Measurements from ENCODE around the gene TUBGCP3. TPM values are rescaled to one million over a fixed set of nuclear protein-coding genes. Genes with fewer than 3 reads are reported as not detected.

Gene TUBGCP3
- total RNA-seq, 6 experiments from 2014 or later, result 13.0 to 20.0 (median 17.6) TPM

DNA sequence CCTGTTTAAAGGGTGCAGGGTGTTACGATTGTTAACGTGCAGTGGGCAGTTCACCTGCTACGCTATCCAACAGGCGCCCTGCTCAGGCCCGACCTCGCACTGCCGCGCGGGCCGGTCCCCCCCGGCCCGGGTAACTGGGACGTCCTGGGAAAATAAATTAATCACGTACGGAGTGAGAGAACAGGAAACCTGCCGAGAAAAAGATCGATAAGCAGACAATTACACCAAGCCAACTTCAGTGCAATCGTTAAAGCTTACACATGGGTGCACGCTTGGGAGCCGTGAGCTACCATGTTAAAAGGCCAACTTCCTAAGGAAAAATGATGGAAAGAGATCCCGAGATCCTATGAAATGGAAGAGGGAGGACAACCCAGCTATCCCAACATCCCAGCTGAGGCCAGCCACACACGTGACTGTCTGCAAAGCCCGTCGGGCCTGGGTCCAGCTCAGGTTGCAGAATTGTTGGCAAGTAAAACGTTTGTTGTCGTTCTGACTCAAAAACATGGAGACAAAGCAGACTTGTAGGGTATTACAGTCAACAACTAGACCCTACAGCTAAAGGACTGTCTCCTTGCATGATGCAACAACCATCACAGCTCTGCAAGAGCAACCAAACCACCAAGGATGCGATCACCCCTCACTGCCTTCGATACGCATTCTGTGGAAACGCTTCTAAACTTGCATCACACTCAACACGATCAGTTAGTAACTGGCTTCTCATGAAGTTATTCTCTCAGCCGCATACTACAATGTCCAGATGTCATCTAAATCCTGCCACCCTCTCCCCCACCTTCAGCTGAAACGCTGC lies 741 bp upstream of the TUBGCP3 start:
- Histone ChIP-seq H3K36me3 (no peaks in the 10 kb centered on the region), H3K27me3 (no peaks in the 10 kb centered on the region), H3K9me3 (no peaks in the 10 kb centered on the region), H3K27ac (peak overlapping the region; percentile 92 to 98 (median 93)), H3K4me1 (peaks cover 0 to 13% (median 4%) of the 10 kb centered on the region in 4 donors), H3K4me3 (peak overlapping the region; percentile 91 to 99 (median 99))
- DNase-seq, result no peak
- peak in 3 of 4 donors; percentile 2 for ATAC-seq
- intact Hi-C loops (cut with DNase I), result no loop called here
- TF ChIP-seq, protein P1, sequence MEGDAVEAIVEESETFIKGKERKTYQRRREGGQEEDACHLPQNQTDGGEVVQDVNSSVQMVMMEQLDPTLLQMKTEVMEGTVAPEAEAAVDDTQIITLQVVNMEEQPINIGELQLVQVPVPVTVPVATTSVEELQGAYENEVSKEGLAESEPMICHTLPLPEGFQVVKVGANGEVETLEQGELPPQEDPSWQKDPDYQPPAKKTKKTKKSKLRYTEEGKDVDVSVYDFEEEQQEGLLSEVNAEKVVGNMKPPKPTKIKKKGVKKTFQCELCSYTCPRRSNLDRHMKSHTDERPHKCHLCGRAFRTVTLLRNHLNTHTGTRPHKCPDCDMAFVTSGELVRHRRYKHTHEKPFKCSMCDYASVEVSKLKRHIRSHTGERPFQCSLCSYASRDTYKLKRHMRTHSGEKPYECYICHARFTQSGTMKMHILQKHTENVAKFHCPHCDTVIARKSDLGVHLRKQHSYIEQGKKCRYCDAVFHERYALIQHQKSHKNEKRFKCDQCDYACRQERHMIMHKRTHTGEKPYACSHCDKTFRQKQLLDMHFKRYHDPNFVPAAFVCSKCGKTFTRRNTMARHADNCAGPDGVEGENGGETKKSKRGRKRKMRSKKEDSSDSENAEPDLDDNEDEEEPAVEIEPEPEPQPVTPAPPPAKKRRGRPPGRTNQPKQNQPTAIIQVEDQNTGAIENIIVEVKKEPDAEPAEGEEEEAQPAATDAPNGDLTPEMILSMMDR (IDR thresholded peaks at IDR 0.05), result no peak
- no peak for TF ChIP-seq POLR2A (IDR thresholded peaks at IDR 0.05)
- 72% methylated on average over 31 of the region's 33 CpGs for WGBS (ENCODE audit: insufficient coverage, low coverage, low lambda C conversion rate, missing lambda C conversion rate)

DNA sequence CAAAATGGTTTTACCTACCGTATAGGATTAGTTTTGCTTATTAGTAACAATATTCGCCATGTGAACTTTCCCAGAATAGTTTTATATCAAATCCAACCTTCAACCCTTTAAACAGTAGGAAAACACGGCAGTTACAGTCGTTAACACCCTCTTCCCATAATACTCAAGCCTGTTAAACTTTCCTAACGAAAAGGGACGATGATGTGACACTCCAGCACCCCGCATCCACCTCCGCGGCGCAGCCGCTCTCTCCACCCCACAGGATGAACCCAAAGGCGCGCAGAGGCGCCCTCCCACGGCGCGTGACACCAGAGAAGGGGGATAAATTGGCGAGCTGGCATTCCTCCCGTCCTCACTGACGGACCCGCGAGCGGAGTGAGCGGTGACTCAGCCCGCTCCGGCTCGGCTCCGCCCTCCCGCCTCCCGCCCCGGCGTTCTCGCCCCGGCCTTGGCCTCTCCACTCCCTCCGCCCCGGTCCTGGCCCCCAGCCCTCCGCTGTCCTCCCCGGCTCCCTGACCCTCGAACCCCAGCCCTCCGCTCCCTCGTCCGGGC lies 665 bp downstream of the TUBGCP3 start:
- Histone ChIP-seq H3K36me3 (no peaks in the 10 kb centered on the region), H3K27ac (peak overlapping the region; percentile 92 to 98 (median 93)), H3K9me3 (no peaks in the 10 kb centered on the region), H3K27me3 (no peaks in the 10 kb centered on the region), H3K4me3 (peak overlapping the region; percentile 91 to 99 (median 99)), H3K4me1 (peaks cover 0 to 13% (median 4%) of the 10 kb centered on the region in 4 donors)
- TF ChIP-seq POLR2A (IDR thresholded peaks at IDR 0.05), result peak; percentile 41
- TF ChIP-seq, protein P1 (IDR thresholded peaks at IDR 0.05), result peak in 3 of 4 donors; percentile 7 to 24 (median 9)
- ATAC-seq (peak; percentile 88 to 94 (median 92)), DNase-seq (peak; percentile 90 to 93 (median 91))
- 0% methylated on average over 13 of the region's 42 CpGs for WGBS (ENCODE audit: insufficient coverage, low coverage, low lambda C conversion rate, missing lambda C conversion rate)
- intact Hi-C loops (cut with DNase I), result no loop called here

DNA sequence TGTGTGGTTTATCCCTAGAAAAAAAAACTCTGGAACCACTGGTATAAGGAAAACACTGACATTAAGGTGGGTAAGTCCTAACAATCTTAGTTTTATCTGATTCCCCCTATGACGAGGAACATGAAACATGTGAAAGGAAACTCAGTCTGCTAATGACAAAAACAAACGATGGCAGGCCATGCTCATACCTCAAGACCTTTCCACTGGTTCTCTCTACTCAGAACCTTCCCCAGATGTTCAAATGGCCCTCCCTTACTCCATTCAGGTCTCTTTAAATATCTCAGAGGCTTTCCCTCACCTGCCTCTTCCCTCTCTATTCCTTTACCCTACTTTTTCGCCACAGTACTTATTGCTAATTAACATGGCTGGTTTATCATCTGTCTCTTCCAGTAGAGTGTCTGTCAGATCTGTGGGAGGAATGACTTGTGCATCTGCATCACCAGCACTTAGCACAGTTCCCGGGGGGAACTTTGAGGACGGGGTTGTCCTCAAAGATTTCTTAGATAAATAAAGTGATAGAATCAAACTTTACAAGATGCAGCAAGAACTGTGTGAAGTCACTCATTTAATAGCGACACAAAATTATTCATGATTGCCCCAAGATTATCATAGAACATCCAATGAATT lies 1.5 kb downstream of the TUBGCP3 start:
- intact Hi-C loops (cut with DNase I), result no loop called here
- no peaks in the 10 kb centered on the region for H3K27me3 ChIP-seq
- no peak for DNase-seq
- peaks cover 0 to 13% (median 4%) of the 10 kb centered on the region in 4 donors for H3K4me1 ChIP-seq
- H3K27ac ChIP-seq, result peak overlapping the region in 1 of 3 donors; percentile 98
- H3K36me3 ChIP-seq, result no peaks in the 10 kb centered on the region
- peak overlapping the region in 2 of 3 donors; percentile 91 to 99 for H3K4me3 ChIP-seq
- TF ChIP-seq POLR2A (IDR thresholded peaks at IDR 0.05), result no peak
- TF ChIP-seq, protein P1 (IDR thresholded peaks at IDR 0.05), result no peak
- WGBS (ENCODE audit: insufficient coverage, low coverage, low lambda C conversion rate, missing lambda C conversion rate), result 71% methylated on average over 6 of the region's 6 CpGs
- no peaks in the 10 kb centered on the region for H3K9me3 ChIP-seq
- no peak for ATAC-seq

DNA sequence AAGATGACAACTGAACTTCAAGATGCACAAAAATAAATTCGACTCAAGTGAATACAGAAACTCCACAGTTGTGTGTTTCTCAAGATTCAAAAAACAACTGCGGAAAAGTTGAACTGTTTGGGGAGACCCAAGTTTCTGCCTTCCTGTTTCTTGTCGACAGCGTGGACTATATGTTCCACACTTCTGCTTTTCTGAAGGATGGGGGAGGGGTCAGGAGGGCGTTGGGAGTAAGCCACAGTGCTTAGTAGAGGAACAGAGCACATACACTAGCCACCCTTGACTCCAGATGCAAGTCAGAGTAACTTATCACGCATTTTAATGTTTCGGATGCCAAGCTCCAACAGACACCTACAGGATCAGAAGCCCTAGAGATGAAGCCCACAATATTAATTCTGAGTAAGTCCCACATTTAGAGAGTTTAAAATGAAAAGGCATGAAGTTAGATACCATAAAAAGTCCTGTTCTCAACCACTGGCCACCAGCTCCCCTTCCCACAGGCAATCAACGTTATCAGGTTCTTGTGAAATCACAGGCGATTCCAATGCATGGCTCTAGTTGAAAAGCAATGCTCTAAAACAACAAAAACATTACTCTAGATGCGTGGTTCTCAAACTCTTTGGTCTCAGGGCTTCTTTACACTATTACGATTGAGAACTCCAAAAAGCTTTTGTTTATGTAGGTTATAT lies 4.2 kb downstream of the TUBGCP3 start:
- Histone ChIP-seq H3K9me3 (no peaks in the 10 kb centered on the region), H3K4me1 (peaks cover 0 to 13% (median 4%) of the 10 kb centered on the region in 4 donors), H3K4me3 (no peak overlapping the region), H3K27me3 (no peaks in the 10 kb centered on the region), H3K36me3 (no peaks in the 10 kb centered on the region), H3K27ac (no peak overlapping the region)
- WGBS (ENCODE audit: insufficient coverage, low coverage, low lambda C conversion rate, missing lambda C conversion rate), result 63% methylated on average over 11 of the region's 11 CpGs
- ATAC-seq (peak in 2 of 4 donors; percentile 3 to 5), DNase-seq (no peak)
- no peak for TF ChIP-seq POLR2A (IDR thresholded peaks at IDR 0.05)
- intact Hi-C loops (cut with DNase I), result no loop called here
